Activated naive CD8-positive, alpha-beta T cell treated with anti-CD3 and anti-CD28 coated beads, Interleukin-2, amount 50 U/mL, for 24 hours (primary cell): ENCODE results near the gene AMH.
"Not testable (repeated sequence)": the region's sequence is repeated elsewhere in the genome, so short reads cannot be mapped to it uniquely, and the experiment has no call there.

Experiments
- ATAC-seq: fragments of 150-1000 bp; cut with Tn5 transposase; one replicate; pipeline ENCODE4 v1.10.0; 2021
- DNase-seq: peaks from one replicate; pipeline ENCODE4 v3.0.0; 2021
- H3K27ac Mint-ChIP-seq: one replicate; pipeline ENCODE4 v1.8.0; 2021; ENCODE audit warnings: mild to moderate bottlenecking, mixed read lengths
- H3K27me3 Mint-ChIP-seq: one replicate; pipeline ENCODE4 v1.8.0; 2021; ENCODE audit warnings: mixed read lengths
- H3K36me3 Mint-ChIP-seq: one replicate; pipeline ENCODE4 v1.8.0; 2021; ENCODE audit warnings: low read depth, mixed read lengths
- H3K4me1 Mint-ChIP-seq: one replicate; pipeline ENCODE4 v1.8.0; 2021; ENCODE audit warnings: mixed read lengths
- H3K4me3 Mint-ChIP-seq: one replicate; pipeline ENCODE4 v1.8.0; 2021; ENCODE audit warnings: mild to moderate bottlenecking, moderate library complexity, mixed read lengths
- H3K9me3 Mint-ChIP-seq: one replicate; pipeline ENCODE4 v1.8.0; 2021; ENCODE audit warnings: mixed read lengths

AMH gene

GRCh38 chr19:2274185-2274711, 25.1 kb downstream of the AMH start:
- Mint-ChIP-seq H3K4me3 (peak overlapping the region; percentile 89), H3K9me3 (no peaks in the 10 kb centered on the region), H3K27ac (peak overlapping the region; percentile 87), H3K27me3 (no peaks in the 10 kb centered on the region), H3K4me1 (peaks cover 31% of the 10 kb centered on the region), H3K36me3 (peaks cover 28% of the 10 kb centered on the region)
- DNase-seq (no peak), ATAC-seq (no peak)

DNA sequence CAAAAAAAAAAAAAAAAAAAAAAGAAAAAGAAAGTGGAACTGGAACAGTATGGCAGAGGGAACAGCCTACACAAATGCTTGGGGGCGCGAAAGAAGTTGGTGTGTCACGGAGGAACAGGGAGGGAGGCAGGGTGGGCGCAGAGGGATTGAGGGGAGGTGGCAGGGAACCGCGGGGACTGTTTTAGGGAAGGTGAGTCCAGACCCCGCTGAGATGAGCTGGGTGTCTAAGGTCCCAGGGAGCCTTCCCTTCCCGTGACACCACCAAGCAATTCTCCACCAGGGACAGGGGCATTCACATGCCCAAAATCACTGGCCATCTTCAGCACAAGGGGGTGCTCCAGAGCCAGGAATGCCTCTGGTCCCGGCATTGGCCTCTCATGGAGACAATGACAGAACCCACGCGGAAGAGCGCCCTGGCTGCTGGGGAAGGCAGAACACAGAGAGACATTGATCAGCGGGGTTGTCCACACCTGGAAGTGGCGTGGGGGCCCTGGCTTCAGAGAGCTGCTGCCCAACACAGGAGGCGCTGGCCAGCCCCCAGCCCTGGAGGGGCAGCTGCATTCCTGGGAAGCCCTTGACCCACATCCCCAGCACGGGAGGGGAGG, 25.9 kb downstream of the AMH start:
- Mint-ChIP-seq H3K36me3 (peaks cover 25% of the 10 kb centered on the region), H3K4me3 (no peak overlapping the region), H3K27me3 (no peaks in the 10 kb centered on the region), H3K4me1 (peaks cover 31% of the 10 kb centered on the region), H3K27ac (peak overlapping the region; percentile 56), H3K9me3 (no peaks in the 10 kb centered on the region)
- ATAC-seq (no peak), DNase-seq (peak; percentile 43)

DNA sequence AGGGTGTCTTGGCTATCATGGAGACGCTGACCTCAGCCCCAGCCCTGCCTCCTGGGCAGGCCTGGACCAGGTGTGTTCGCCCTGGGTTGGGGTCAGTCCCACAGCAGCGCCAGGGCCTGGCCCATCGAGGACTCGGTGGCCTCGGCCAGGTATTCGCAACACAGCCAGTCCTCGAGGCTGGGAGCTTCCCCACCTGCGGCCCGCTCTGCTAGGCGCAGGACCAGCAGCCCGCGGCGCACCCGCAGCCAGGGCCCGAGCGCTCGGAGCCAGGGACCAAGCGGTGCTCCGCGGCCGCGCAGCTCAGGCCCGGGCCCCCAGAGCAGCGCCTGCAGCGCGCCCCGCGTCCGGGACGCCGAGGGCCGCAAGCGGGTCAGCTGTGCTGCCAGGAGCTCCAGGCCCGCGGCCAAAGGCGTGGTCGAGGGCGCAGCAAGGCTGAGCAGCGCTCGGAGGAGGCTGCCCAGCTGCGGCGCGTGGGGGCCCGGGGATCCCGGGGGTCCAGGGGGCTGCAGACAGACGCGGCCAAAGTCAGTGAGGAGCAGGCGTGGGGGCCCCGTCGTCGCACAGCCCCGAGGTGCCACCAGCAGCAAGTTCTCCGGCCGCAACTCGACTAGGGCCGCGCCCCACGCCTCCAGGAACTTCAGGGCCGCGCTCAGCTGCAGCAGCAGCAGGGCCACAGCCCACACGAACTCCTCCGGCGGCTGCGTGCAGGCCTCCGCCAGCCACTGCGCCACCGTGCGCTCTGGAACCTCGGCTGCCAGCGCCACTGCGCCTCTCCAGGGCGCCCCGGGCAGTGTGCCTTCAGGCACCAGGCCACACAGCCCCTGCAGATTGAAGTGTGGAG, 26.7 kb downstream of the AMH start:
- Mint-ChIP-seq H3K4me1 (peaks cover 31% of the 10 kb centered on the region), H3K9me3 (no peaks in the 10 kb centered on the region), H3K27me3 (no peaks in the 10 kb centered on the region), H3K36me3 (peaks cover 24% of the 10 kb centered on the region), H3K27ac (no peak overlapping the region), H3K4me3 (no peak overlapping the region)
- no peak for ATAC-seq
- DNase-seq, result no peak

DNA sequence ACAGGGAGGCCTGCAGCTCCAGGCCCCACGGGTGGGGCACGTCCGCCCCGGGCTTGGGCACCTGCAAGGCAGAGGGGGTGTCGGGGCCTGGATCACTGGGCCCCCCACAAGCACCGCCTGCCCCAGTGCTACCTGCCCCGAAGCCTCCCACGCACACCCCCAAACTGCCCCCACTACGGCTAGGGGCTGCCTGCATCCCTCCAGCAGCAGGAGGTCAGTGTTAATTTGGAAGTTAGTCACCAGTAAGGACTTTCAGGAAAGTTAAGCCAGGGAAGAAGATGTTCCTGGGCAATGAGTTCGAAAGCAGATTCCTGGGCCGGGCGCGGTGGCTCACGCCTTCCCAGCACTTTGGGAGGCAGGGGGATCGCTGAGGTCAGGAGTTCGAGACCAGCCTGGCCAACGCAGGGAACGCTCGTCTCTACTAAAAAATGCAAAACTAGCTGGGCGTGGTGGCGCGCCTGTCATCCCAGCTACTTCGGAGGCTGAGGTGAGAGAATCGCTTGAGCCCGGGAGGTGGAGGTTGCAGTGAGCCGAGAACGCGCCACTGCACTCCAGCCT, 27.4 kb downstream of the AMH start:
- Mint-ChIP-seq H3K4me3 (no peak overlapping the region), H3K27ac (no peak overlapping the region), H3K27me3 (no peaks in the 10 kb centered on the region), H3K9me3 (no peaks in the 10 kb centered on the region), H3K4me1 (peaks cover 29% of the 10 kb centered on the region), H3K36me3 (peaks cover 20% of the 10 kb centered on the region)
- DNase-seq (no peak), ATAC-seq (no peak)

DNA sequence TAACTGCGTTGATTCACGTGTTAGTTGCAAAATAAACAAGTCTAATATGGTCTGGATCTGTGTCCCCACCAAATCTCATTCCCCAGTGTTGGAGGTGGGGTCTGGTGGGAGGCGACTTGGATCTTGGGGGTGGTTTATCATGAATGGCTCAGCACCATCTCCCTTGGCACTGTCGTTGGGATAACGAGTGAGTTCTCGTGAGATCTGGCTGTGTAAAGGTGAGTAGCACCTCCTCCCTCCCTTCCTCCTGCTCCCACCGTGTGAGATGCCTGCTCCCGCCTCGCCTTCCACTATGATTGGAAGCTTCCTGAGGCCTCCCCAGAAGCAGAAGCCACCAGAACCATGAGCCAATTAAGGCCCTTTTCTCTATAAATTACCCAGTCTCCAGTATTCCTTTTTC, 28.0 kb downstream of the AMH start:
- no peak overlapping the region for H3K4me3 Mint-ChIP-seq
- H3K27ac Mint-ChIP-seq, result no peak overlapping the region

DNA sequence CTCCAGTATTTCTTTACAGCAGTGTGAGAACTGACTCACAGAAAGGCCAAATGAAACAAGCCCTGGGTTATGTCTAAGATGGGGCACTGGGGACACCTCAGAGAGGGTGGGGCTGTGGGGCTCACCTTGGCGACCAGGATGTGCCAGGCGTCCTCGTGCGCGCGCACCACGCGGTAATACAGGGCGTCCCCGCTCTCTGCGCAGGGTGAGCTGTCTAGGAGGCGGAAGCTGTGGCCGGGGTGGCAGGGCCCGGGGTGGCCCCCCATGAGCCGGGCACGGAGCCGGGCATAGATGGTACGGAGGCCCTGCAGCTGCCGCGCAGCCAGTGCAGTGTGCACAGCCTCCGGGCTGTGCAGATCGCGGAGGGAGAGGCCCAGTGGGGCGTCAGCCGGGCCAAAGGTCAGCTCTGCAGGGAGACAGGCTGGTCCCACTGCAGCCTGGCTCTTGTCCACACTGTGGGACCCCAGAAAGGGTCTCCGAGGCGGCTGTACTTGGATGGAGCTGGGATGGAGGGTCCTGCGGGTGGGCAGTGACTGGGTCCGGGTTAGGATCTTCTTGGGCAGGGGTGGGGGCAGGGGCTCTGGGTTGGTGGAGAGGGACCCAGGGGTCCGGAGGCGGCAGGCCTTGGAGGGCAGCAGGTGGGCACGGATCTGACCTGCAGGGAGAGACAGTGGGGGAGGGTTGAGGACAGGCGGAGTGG, 29.5 kb downstream of the AMH start:
- Mint-ChIP-seq H3K4me3 (no peak overlapping the region), H3K4me1 (peaks cover 24% of the 10 kb centered on the region), H3K27ac (no peak overlapping the region), H3K27me3 (peaks cover 2% of the 10 kb centered on the region), H3K36me3 (peaks cover 9% of the 10 kb centered on the region), H3K9me3 (no peaks in the 10 kb centered on the region)
- DNase-seq (no peak), ATAC-seq (no peak)

More for the DNA sequence above, 28.0 kb downstream of the AMH start:
- Mint-ChIP-seq H3K9me3 (no peaks in the 10 kb centered on the region), H3K36me3 (peaks cover 16% of the 10 kb centered on the region), H3K4me1 (peaks cover 29% of the 10 kb centered on the region), H3K27me3 (no peaks in the 10 kb centered on the region)
- no peak for ATAC-seq
- DNase-seq, result no peak

DNA sequence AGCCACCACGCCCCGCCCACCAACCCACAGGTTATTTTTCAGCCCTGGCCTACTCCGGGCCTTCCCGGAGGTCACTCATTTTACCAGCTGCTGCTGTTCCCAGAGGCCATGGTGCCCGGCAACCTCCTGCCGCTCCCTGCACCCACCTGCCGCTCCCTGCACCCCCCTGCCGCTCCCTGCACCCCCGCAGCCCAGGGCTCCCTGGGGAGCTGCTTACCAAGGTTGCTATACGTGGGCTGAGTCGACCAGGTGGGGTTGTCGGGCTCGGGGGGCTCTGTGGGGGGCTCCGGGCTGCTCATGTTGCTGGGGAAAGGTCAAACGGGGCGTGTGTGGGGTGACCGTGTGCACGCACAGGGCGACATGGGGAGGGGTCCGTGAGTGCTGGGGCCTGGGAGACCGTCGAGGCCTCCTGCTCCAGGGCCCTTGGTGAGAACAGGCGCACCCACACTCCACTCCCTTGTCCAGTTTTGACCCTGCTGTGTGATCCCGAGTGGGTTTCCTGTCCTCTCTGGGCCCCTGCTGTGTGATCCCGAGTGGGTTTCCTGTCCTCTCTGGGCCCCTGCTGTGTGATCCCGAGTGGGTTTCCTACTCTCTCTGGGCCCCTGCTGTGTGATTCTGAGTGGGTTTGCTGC, 31.6 kb downstream of the AMH start:
- ATAC-seq, result no peak
- H3K9me3 Mint-ChIP-seq, result no peaks in the 10 kb centered on the region

DNA sequence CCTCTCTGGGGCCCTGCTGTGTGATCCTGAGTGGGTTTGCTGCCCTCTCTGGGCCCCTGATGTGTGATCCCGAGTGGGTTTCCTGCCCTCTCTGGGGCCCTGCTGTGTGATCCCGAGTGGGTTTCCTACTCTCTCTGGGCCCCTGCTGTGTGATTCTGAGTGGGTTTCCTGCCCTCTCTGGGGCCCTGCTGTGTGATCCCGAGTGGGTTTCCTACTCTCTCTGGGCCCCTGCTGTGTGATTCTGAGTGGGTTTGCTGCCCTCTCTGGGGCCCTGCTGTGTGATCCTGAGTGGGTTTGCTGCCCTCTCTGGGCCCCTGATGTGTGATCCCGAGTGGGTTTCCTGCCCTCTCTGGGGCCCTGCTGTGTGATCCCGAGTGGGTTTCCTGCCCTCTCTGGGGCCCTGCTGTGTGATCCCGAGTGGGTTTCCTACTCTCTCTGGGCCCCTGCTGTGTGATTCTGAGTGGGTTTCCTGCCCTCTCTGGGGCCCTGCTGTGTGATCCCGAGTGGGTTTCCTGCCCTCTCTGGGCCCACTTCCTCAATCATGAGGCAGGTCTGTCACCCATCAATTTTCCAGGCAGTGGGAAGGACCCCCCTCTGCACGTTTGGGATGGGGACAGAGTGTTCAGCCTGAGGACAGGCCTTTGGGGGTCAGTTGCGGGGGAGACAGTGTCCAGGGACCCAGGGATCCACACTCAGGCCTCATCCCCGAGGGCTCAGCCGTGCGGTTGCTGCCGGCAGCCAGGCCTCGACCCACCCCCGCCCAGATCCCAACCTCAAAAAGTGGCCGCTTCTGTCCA, 32.3 kb downstream of the AMH start:
- peaks cover 11% of the 10 kb centered on the region for H3K4me1 Mint-ChIP-seq
- not testable (repeated sequence) for H3K27me3 Mint-ChIP-seq, H3K36me3 Mint-ChIP-seq, ATAC-seq, DNase-seq, H3K9me3 Mint-ChIP-seq, H3K27ac Mint-ChIP-seq
- peak overlapping the region; percentile 40 for H3K4me3 Mint-ChIP-seq

More for the DNA sequence above, 31.6 kb downstream of the AMH start:
- Mint-ChIP-seq H3K4me1 (peaks cover 11% of the 10 kb centered on the region), H3K27me3 (peaks cover 2% of the 10 kb centered on the region), H3K4me3 (no peak overlapping the region), H3K27ac (no peak overlapping the region), H3K36me3 (no peaks in the 10 kb centered on the region)
- no peak for DNase-seq

DNA sequence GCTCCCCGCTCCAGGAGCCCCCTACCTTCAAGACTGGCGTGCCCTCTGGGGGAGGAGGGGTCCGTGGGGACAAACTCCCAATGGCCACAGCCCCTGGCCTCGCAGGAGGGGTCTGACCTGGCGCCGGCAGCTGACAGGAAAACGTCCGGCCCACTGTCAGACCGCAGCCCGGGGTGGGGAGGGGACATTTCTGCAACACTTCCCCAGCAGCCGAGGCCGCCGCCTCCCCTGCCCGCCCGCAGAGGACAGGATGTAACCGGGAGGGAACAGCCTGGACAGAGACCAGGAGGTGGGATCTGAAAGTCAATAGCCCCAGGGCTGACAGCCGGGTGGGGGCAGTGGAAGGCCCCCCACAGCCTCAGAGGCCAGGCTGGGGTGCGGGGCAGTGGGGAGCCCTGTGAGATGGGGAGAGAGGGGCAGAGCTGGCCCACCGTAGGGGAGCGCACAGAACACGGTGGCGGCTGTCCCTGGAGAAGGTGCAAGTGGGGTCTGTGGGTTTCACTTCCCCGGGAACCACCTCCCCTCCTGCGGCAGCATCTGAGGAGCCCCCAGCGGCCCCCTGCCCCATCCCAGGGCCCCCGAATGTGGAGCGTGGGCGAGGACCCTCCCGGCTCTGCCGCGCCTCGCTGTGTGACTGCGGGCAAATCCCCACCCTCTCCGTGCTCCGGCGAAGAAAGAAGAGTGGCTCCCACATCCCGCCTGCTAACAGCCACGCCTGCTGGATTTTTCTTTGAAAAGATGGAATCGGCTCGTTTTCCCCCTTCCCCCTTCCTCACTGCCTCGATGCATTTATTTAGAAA, 33.1 kb downstream of the AMH start, which contains the start of gene PEAK3:
PEAK3 (minus strand) TSS at position 114 of the 800 bp plus-strand sequence. CDS start 1,244 bp downstream, outside the sequence.
- peak; percentile 30 for ATAC-seq
- no peaks in the 10 kb centered on the region for H3K9me3 Mint-ChIP-seq
- H3K4me3 Mint-ChIP-seq, result peak within 1 kb of the TSS; percentile 40
- H3K27me3 Mint-ChIP-seq, result peaks cover 2% of the 10 kb centered on the region
- DNase-seq, result peak; percentile 53
- no peak within 1 kb of the TSS for H3K27ac Mint-ChIP-seq
- H3K4me1 Mint-ChIP-seq, result peaks cover 11% of the 10 kb centered on the region
- H3K36me3 Mint-ChIP-seq, result no peaks in the 10 kb centered on the region

GRCh38 chr19:2282862-2283237, 33.7 kb downstream of the AMH start:
- ATAC-seq, result no peak
- H3K4me3 Mint-ChIP-seq, result no peak overlapping the region

GRCh38 chr19:2283835-2284507, 34.8 kb downstream of the AMH start:
- Mint-ChIP-seq H3K27ac (no peak overlapping the region), H3K4me3 (no peak overlapping the region), H3K4me1 (peaks cover 13% of the 10 kb centered on the region), H3K9me3 (no peaks in the 10 kb centered on the region), H3K36me3 (no peaks in the 10 kb centered on the region), H3K27me3 (peaks cover 6% of the 10 kb centered on the region)
- DNase-seq (no peak), ATAC-seq (no peak)

More at GRCh38 chr19:2282862-2283237, 33.7 kb downstream of the AMH start:
- H3K4me1 Mint-ChIP-seq, result peaks cover 11% of the 10 kb centered on the region
- no peak for DNase-seq
- peaks cover 2% of the 10 kb centered on the region for H3K27me3 Mint-ChIP-seq
- no peaks in the 10 kb centered on the region for H3K36me3 Mint-ChIP-seq
- no peaks in the 10 kb centered on the region for H3K9me3 Mint-ChIP-seq
- no peak overlapping the region for H3K27ac Mint-ChIP-seq

DNA sequence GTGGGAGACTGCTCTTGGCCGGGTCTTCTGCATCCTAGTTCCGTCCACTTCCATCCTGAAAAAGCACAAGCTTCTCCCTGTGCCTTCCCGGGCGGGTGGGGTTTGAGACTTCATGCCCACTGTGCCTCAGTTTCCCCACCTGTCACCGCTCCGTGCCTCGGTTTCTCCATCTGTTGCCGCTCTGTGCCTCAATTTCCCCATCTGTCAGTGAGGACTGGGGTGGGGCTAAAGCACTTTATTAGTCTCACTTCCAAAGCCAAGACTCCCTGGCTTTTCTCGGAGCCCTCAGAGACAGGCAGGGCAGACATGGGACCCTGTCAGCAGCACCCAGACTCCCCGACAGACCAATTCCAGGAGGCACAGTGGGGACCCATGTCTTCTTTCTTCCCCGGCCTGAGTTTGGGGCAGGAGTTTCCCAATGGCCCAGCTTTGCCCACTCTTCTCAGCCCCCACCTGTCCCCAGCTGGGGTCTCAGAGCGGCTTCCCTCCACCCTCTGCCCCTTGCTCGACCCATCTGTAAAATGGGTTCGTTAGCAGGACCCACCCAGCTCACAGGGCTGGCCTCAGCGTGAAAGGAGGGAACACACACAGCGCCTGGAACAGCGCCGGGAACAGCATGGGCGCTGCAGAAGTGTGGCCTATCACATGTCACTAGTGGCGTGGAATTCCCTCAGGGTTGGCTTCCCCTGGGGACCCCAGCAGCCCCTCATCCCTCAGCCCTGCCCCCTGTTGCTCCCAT, 37.4 kb downstream of the AMH start:
- Mint-ChIP-seq H3K4me3 (no peak overlapping the region), H3K27me3 (peaks cover 13% of the 10 kb centered on the region), H3K9me3 (no peaks in the 10 kb centered on the region), H3K27ac (no peak overlapping the region), H3K4me1 (peaks cover 23% of the 10 kb centered on the region), H3K36me3 (no peaks in the 10 kb centered on the region)
- DNase-seq (no peak), ATAC-seq (no peak)
